SK-N-SH (cell line): Measurements from ENCODE around the gene CAPZA2.

Experiments used
- CHD2 ChIP-seq: fragments of 150-350 bp; IDR thresholded peaks from 2 replicates; pipeline ENCODE4 v1.6.1; 2018; ENCODE audit warnings: low read length; ENCODE audit not compliant: partially characterized antibody
- CTCF ChIP-seq: fragments of 200-600 bp; sonication (generic); IDR thresholded peaks from 2 replicates; pipeline ENCODE4 v1.6.1; 2017; ENCODE audit warnings: antibody characterized with exemption, mild to moderate bottlenecking, moderate library complexity
- EP300 ChIP-seq, 2 experiments: IDR thresholded peaks; 2 replicates each; pipeline versions ENCODE4 v1.4.0 to v1.6.1; 2012; ENCODE audit warnings: borderline replicate concordance in 1 of 2, low read depth in 1 of 2, low read length in 1 of 2
- EZH2phosphoT487 ChIP-seq: fragments of 200-600 bp; sonication (generic); IDR thresholded peaks from 2 replicates; pipeline ENCODE4 v1.6.1; 2017; ENCODE audit warnings: low read depth, mixed run types, mild to moderate bottlenecking, antibody characterized with exemption, moderate library complexity, borderline replicate concordance
- JUND ChIP-seq: IDR thresholded peaks from 2 replicates; pipeline ENCODE4 v1.4.0; 2012
- PBX3 ChIP-seq: IDR thresholded peaks from 2 replicates; pipeline ENCODE4; 2012
- POLR2AphosphoS5 ChIP-seq: IDR thresholded peaks from 2 replicates; pipeline ENCODE4 v1.6.1; 2012; ENCODE audit warnings: low read depth, low read length
- RFX5 ChIP-seq: IDR thresholded peaks from 2 replicates; pipeline ENCODE4 v1.6.1; 2012; ENCODE audit warnings: mild to moderate bottlenecking, improper control_type of control experiment, low read length
- SMC3 ChIP-seq: IDR thresholded peaks from 2 replicates; pipeline ENCODE4 v1.6.1; 2012; ENCODE audit warnings: low read depth, low read length, improper control_type of control experiment
- TAF1 ChIP-seq: IDR thresholded peaks from 2 replicates; pipeline ENCODE4 v1.6.1; 2012; ENCODE audit warnings: low read depth, mild to moderate bottlenecking, low read length, moderate library complexity, borderline replicate concordance
- YY1 ChIP-seq: IDR thresholded peaks from 2 replicates; pipeline ENCODE4 v1.4.0; 2012; ENCODE audit warnings: low read depth, mild to moderate bottlenecking
- ZBTB33 ChIP-seq: IDR thresholded peaks from 2 replicates; pipeline ENCODE4 v1.4.0; 2012; ENCODE audit warnings: low read depth, borderline replicate concordance

GRCh38 chr7:116854132-116854531, 8.3 kb upstream of the CAPZA2 start:
- no peak for TF ChIP-seq CTCF
- TF ChIP-seq SMC3, result no peak
- no peak for TF ChIP-seq RFX5
- no peak for TF ChIP-seq PBX3
- no peak for TF ChIP-seq YY1
- TF ChIP-seq EZH2phosphoT487, result no peak
- TF ChIP-seq EP300 (IDR thresholded peaks at IDR 0.05; ENCODE audit: borderline replicate concordance in 1 of 2, low read depth in 1 of 2, low read length in 1 of 2), result no peak
- TF ChIP-seq CHD2, result no peak
- TF ChIP-seq POLR2AphosphoS5, result no peak
- no peak for TF ChIP-seq TAF1
- no peak for TF ChIP-seq JUND
- TF ChIP-seq ZBTB33, result no peak
